Ammon's horn (tissue), 1 donor: ENCODE results near the gene ZNF880.
"Not testable (repeated sequence)": the region's sequence is repeated elsewhere in the genome, so short reads cannot be mapped to it uniquely, and the experiment has no call there.

Experiments used
- DNase-seq: peaks from one replicate; pipeline ENCODE4 v3.0.0-alpha.2; 2016; ENCODE audit warnings: low spot score

Gene ZNF880

DNA sequence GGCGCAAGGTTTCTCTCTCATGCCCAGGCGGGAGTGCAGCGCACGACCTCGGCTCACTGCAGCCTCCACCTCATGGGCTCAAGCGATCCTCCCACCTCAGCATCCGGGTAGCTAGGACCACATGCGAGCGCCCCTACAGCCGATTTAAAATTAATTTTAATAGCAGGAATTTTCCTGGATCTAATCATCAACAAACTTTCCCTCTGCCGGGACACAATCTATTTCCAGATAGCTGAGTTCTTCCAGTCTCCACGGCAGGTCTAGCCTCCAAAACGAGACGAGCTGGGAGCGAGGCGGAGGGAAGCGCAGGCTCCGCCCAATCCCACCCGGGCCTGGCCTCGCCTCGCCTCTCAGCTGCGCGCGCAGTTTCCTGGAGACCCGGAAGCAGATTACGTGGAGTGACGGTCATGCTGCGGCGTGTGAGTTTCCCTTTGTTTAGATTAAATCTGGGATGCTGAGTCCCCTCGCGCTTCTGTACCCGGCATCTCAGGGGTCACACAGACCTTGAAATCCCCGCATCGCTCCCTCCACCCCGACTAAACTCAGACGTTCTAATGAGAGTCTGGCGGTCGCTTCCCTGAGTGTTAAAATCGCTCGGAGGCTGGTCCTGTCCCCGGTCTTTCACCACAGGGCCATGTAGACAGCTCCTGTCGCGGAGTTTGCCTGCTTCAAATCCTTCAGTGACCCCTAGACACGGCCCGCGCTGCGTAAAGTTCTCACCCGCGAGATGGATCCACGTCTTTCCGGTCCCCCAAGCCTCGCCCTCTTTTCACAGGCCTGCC is at the start of gene ZNF880:
Gene ZNF880 (plus strand): TSS at position 365 of the 782 bp plus-strand sequence. CDS start 43 bp downstream, at position 408.
- DNase-seq, result peak; percentile 94

DNA sequence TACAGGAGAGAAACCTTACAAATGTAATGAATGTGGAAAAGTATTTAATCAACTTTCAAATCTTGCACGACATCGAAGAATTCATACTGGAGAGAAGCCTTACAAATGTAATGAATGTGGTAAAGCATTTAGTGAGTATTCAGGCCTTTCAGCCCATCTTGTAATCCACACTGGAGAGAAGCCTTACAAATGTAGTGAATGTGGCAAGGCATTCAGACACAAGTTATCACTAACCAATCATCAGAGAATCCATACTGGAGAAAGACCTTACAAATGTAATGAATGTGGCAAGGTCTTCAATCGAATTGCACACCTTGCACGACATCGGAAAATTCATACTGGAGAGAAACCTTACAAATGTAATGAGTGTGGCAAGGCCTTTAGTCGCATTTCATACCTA is 47.3 kb upstream of the ZNF880 start:
- no peak for DNase-seq

DNA sequence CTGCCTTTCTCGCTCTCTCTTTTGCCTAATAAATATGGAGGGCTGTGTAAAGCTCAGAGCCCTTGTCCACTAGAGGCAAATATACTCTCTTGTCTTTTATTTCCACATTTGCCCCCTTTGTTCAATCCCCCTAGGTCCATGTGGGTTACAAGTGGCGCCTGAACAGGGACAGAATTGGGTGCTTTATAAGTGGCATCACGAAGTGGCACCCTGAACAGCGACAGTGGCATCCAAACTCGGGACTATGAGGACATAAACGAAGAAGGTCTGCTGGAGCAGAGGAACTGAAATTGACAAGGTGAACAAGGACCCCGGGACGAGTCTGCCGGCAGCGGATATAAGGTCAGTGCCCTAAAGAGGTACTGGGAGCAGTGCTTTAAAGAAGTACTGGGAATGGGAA is 38.0 kb upstream of the ZNF880 start:
- DNase-seq, result no peak

DNA sequence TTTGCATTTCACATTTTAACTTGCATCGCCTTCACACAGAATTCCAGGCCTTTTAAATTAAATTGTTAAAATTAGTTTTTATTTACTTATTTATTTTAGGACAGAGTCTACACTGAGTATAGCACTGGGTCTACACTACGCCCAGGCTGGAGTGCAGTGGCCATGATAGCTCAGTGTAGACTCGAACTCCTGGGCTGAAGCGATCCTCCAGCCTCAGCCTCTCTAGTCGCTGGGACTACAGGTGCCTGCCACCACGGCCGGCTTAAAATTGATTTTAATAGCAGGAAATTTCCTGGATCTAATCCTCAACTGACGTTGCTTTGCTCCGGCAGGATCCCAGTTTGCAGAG is 34.0 kb upstream of the ZNF880 start:
- no peak for DNase-seq

DNA sequence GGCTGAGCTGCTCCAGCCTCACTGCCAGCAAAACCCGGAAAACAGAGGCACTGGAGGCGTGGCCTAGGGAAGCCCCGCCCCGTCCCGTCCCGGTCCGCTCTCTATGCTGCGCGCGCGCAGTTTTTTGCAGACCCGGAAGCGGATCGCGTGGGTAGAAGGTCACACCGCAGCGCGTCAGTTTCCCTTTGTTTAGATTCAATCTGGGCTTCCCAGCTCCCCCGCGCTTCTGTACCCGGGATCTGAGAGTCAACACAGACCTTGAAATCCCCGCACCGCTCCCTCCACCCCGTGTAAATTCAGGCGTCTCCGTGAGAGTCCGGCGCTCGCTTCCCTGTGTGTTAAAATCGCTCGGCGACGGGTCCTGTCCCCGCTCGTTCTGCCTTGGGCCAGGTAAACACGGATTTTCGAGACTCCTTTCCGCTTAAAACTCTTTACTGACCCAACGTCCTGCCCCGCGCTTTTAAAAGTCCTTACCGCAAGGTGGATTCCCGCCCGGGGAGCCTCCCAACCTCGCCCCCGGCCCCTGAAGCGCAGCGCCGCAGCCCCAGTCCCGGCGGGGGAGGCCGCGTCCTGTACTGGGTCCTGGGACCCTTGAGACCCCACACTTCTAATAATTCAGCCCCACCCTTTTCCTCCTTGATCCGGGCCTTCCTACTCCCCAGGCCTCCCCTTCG is 33.5 kb upstream of the ZNF880 start, which contains the start of gene ZNF610:
Gene ZNF610 (plus strand): TSS at position 127 of the 674 bp plus-strand sequence. CDS start 12,930 bp downstream, outside the sequence.
- DNase-seq, result peak; percentile 93

DNA sequence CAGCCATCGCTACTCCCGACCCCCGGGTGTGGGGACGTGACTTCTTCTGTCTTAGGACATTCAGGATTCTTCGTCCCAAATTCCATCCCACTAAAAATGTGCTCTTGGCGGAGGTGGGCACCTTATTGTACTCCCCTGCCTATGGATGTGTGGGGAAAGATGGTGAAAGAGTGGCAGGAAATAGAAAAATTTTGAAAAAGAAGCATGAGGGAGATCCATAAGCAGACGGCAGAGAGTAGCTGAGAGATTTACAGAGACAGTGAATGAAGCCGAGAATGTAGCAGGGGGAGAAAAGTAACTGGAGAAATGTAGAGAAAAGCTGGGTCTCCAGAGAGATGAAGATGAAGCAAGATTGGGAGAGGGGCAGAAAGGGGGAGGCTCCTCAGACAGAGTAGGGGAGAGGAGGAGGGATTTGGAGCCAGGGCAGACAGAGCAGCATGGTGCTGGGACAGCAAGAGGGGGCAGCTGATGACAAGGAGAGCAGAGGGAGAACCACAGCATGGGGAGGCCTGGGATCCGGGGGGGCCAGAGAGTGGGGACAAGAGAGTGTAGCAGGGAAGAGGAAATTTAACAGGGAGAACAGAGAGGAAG is 32.8 kb upstream of the ZNF880 start:
- no peak for DNase-seq

DNA sequence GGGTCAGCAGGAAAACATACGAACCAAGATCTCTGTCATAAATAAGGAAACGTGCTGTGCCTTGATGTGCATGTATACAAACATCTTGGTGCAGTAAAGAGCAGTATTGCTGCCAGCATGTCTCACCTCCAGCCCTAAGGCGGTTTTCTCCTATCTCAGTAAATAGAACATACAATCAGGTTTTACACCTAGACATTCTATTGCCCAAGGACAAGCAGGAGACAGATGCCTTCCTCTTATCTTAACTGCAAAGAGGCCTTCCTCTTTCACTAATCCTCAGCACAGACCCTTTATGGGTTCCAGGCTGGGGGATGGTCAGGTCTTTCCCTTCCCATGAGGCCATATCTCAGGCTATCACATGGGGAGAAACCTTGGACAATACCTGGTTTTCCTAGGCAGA is 30.7 kb upstream of the ZNF880 start:
- DNase-seq, result not testable (repeated sequence)

DNA sequence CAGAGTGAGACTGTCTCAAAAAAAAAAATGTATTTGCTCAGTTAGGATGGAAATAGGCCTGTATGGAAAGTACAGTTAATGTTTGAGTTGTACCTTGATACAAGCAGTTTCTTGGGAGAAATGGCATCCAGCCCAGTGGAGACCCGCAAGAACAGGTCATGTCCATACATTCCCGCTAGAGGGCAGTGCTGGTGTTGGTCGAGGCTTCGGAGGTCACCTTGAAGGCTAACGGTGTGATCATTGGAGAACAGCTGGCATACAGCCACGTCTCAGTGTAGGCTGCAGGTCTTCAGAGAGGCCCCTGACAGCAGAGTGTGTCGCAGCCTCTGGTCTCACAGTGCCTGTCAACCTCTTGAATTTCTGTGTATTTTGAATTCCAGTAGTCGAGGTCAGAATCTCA is 26.2 kb upstream of the ZNF880 start:
- DNase-seq, result peak; percentile 56

DNA sequence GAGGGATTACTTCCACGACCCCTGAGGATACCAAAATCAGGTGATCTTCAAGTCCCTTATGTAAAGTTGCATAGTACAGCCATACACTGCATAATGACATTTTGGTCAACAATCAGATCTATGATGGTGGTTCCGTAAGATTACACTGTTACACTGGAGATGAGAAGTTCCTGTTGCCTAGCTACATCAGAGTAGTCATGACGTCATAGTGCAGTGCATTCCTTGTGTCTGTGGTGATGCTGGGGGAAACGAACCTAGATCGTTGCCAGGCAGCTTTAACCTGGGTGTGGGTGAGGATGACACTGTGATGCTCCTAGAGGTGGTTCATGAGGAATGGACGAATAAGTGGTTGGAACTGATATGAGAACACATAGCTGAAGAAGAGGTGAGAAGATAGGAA is 24.6 kb upstream of the ZNF880 start:
- DNase-seq, result no peak

DNA sequence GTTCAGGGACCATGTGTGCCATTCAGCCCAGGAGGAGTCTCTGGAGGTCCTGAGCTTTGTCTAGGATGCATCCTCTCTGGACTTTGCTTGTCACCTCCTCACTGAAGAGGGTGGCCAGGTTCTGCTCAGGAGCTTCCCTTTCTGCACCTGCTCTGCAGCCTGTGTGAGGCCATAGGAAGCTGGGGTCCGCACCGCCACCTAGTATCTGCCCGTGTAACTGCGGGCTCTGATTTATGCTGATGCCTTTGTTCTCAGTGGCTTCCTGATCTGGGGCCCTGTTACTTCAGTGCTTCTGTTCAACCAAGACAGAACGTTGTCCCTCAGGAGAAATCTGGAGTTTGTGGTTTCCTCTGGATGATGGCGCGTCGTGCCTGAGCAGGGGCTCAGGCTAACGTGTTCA is 18.2 kb upstream of the ZNF880 start:
- no peak for DNase-seq

DNA sequence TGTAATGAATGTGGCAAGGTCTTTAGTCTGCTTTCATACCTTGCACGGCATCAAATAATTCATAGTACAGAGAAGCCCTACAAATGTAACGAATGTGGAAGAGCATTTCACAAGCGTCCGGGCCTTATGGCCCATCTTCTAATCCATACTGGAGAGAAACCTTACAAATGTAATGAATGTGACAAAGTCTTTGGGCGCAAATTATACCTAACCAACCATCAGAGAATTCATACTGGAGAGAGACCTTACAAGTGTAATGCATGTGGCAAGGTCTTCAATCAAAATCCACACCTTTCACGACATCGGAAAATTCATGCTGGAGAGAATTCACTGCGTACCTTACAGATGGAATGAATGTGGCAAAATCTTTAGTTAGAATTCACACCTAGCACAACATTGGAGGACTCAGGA is 3.3 kb upstream of the ZNF880 start:
- no peak for DNase-seq

DNA sequence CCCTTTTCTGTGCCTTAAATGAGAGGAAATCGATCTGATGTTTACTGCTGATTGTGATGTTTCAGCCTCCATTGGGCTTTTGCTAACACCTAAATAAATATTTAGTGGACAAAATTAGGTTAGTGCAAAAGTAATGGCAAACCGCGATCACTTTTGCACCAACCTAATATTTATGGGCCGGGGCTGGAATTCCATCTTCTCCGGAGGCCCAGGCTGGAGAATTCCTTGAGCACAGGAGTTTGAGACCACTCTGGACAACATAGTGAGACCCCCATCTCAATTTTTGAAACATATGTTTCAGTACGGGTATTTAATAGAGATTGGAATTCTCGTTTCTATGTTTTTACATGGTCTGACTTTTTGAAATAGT is 603 bp downstream of the ZNF880 start:
- no peak for DNase-seq

DNA sequence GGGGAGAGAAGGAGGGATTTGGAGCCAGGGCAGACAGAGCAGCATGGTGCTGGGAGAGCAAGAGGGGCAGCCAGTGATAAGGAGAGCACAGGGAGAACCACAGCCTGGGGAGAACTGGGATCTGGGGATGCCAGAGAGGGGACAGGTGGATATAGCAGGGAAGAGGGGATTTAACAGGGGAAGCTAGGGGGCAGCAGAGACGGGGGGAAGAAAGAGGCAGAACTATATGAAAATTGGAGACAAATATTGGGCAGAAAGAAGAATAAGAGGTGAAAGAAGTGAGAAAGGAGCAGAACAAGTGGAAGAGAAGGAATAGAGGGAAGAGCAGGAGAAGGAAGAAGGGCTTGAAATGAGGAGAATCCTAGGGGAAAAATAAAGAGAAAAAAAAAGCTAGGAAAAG is 21.4 kb downstream of the ZNF880 start:
- DNase-seq, result no peak

DNA sequence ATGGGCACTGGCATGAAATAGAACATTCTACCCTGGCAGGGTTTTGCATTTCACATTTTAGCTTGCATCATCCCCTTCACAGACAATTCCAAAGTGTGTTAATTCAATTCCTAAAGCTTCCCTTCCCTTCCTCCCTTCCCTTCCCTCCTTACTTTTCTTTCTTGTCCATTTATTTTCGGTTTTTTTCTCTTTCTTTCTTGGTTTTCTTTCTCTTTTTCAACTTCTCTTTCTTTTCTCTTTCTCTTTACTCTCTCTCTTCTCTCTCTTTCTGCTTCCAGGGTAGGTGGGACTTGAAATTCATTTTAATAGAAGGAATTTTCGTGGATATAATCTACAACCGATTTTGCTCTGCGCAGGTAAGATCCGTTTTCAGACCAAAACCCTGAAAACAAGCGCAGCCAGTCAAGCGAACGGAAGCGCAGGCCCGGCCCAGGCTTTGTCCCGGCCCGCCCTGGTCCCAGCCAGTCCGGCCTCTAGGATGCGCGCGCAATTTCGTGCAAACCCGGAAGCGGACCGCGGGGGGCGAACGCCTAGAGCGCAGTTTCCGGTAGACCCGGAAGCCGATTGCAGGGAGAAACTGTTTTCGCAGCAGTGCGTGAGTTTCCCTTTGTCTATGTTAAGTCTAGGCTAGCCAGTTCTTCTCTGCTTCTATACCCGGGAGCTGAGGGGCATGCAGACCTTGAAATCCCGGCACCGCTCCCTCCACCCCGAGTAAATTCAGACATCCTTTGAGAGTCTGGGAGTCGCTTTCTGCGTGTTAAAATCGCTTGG is 27.8 kb downstream of the ZNF880 start, which contains the start of gene ZNF528:
Gene ZNF528 (plus strand): TSS at position 540 of the 771 bp plus-strand sequence. CDS start 4,165 bp downstream, outside the sequence.
- peak; percentile 92 for DNase-seq

DNA sequence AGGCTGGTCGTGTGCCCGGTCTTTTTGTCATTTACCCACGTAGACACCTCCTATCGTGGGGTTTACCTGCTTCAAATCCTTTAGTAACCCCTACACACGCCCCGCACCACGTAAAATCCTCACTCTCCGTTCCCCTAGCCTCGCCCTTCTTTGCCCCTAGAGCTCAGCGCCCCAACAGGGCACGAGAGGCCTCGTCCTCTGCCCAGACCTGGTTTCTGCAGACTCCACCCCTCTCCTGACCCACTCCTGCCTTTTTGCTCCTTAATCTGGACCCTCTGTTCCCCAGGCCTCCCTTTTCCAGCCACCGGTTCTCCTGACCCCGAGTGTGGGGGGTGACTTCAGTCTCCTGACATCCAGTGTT is 28.3 kb downstream of the ZNF880 start:
- no peak for DNase-seq

DNA sequence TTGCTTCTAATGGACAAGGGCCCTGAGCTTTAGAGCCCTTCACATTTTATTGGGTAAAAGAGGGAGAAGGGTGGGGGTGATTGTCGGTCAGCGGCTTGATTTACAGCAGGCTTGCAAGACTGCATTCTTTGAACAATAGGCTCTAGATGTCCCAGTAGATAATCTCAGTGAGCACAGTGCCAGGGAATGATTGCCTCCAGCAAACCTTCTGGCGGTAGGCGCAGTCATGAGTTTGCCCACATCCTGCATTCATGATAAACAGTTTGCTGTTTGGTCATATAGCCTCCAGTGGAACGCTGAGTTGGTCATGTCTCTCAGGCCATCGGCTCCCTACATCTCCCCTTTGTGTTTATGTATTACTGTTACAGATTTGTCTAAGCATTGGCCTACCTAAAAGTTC is 40.6 kb downstream of the ZNF880 start:
- no peak for DNase-seq

DNA sequence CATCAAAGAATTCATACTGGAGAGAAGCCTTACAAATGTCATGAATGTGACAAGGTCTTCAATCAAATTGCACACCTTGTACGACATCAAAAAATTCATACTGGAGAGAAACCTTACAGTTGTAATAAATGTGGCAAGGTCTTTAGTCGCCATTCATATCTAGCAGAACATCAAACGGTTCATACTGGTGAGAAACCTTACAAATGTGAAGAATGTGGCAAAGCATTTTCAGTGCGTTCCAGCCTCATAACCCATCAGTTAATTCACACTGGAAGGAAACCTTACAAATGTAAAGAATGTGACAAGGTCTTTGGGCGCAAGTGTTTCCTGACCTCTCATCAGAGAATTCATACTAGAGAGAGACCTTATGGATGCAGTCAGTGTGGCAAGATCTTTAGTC is 46.0 kb downstream of the ZNF880 start:
- DNase-seq, result no peak

DNA sequence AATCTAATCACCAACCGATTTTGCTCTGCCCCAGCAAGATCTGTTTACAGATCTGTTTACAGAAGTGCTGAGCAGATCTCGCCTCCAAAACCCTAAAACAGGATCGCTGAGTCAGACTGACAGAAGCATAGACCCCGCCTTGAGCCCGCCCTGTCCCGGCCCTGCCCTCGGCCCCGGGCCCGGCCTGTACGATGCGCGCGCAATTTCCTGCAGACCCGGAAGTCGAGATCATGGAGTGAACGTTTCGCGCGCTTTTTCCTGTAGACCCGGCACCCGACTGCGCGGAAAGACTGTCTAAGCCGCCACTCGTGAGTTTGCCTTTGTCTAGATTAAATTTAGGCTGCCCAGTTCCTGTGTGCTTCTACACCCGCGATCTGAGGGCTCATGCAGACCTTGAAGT is 59.2 kb downstream of the ZNF880 start, which contains the start of gene ZNF534:
Gene ZNF534 (plus strand): TSS at position 212 of the 400 bp plus-strand sequence. CDS start 2,327 bp downstream, outside the sequence.
- DNase-seq, result no peak
